Adrenal gland (tissue), 5 donors: ENCODE data around the gene CYFIP1.

Source experiments
- POLR2A ChIP-seq, 2 donors: fragments of 450-650 bp; IDR thresholded peaks; one replicate each; pipeline ENCODE4 v1.6.1; 2017; ENCODE audit warnings: antibody characterized with exemption in 2 of 2, mild to moderate bottlenecking in 2 of 2, moderate library complexity in 1 of 2
- TF ChIP-seq, protein P1 (sequence below), 6 experiments: fragments of 450-650 bp in 4 of 6; fragments of 200-600 bp in 2 of 6; sonication (generic) in 1 of 6; IDR thresholded peaks; 1 replicate in 5 of 6; 2 replicates in 1 of 6; pipeline versions ENCODE4 v1.5.1 to v1.8.0; 2016 to 2021; ENCODE audit warnings: antibody characterized with exemption in 6 of 6, mild to moderate bottlenecking in 2 of 6, moderate library complexity in 1 of 6
- donor health status: DM: no; HTN: no; CAD: no.

DNA sequence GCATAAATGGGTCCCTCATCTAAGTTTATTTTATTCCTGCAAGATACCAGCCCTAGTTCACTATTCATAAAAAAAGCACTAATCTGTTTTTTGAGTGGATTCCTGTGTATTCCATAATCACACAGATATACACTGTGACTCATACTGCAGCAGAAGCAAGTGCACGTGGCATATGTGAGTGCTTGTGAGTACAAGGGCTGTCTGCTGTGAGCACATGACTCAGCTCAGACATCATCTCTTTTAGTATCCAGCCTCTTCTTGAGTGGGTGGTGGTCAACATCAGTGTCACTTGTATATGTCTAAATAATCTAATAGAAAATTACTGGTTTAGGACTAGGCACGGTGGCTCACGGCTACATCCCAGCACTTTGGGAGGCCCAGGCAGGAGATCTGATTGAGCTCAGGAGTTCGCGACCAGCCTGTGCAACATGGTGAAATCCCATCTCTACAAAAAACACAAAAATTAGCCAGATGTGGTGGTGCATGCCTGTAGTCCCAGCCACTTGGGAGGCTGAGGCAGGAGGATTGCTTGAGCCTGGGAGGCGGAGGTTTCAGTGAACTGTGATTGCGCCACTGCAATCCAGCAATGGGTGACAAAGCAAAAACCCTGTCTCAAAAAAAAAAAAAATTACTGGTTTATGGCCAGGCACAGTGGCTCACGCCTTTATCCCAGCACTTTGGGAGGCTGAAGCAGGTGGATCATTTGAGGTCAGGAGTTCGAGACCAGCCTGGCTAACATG, 91.9 kb downstream of the CYFIP1 start:
- TF ChIP-seq, protein P1, sequence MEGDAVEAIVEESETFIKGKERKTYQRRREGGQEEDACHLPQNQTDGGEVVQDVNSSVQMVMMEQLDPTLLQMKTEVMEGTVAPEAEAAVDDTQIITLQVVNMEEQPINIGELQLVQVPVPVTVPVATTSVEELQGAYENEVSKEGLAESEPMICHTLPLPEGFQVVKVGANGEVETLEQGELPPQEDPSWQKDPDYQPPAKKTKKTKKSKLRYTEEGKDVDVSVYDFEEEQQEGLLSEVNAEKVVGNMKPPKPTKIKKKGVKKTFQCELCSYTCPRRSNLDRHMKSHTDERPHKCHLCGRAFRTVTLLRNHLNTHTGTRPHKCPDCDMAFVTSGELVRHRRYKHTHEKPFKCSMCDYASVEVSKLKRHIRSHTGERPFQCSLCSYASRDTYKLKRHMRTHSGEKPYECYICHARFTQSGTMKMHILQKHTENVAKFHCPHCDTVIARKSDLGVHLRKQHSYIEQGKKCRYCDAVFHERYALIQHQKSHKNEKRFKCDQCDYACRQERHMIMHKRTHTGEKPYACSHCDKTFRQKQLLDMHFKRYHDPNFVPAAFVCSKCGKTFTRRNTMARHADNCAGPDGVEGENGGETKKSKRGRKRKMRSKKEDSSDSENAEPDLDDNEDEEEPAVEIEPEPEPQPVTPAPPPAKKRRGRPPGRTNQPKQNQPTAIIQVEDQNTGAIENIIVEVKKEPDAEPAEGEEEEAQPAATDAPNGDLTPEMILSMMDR (IDR thresholded peaks at IDR 0.05): no peak
- TF ChIP-seq POLR2A (IDR thresholded peaks at IDR 0.05): no peak
